HL-60 (cell line): Measurements from ENCODE around the gene KDM8.
A peak's percentile ranks its signal among the peaks of the same experiment; 100 is the strongest.

Source experiments
- DNase-seq, 2 experiments: peaks; one replicate each; pipeline ENCODE4 v3.0.0-alpha.2; 2010 to 2020; ENCODE audit warnings: low read depth in 1 of 2, low spot score in 1 of 2
- H3K27ac ChIP-seq: fragments of 250-450 bp; sonication (Bioruptor Pico); replicated peaks from 2 replicates; pipeline ENCODE4 v1.5.1; 2020; ENCODE audit warnings: mild to moderate bottlenecking, moderate library complexity
- H3K27me3 ChIP-seq: fragments of 250-450 bp; sonication (Bioruptor Pico); 2 replicates; pipeline ENCODE4 v1.5.1; 2021; ENCODE audit warnings: mild to moderate bottlenecking, moderate library complexity; ENCODE audit not compliant: insufficient read depth, poor library complexity, severe bottlenecking
- H3K4me3 ChIP-seq: replicated peaks from 2 replicates; pipeline ENCODE4 v1.5.1; 2011; ENCODE audit warnings: mild to moderate bottlenecking, control low read depth, low read length; ENCODE audit not compliant: insufficient read depth
- GABPA ChIP-seq: IDR thresholded peaks from 2 replicates; pipeline ENCODE4 v1.6.1; 2012; ENCODE audit warnings: low read depth
- POLR2AphosphoS5 ChIP-seq: IDR thresholded peaks from 2 replicates; pipeline ENCODE4 v1.6.1; 2012; ENCODE audit warnings: low read depth
- SPI1 ChIP-seq: IDR thresholded peaks from 2 replicates; pipeline ENCODE4 v1.6.1; 2012; ENCODE audit warnings: low read depth, mild to moderate bottlenecking, borderline replicate concordance
- TF ChIP-seq, protein P1 (sequence below): IDR thresholded peaks from 2 replicates; pipeline ENCODE4 v1.6.1; 2012; ENCODE audit warnings: low read depth; ENCODE audit not compliant: insufficient replicate concordance
- TF ChIP-seq, protein P2 (sequence below): IDR thresholded peaks from one replicate; pipeline ENCODE4 v1.5.1; 2011; ENCODE audit warnings: low read length, control low read depth, inconsistent platforms; ENCODE audit not compliant: insufficient read depth

Gene KDM8

DNA sequence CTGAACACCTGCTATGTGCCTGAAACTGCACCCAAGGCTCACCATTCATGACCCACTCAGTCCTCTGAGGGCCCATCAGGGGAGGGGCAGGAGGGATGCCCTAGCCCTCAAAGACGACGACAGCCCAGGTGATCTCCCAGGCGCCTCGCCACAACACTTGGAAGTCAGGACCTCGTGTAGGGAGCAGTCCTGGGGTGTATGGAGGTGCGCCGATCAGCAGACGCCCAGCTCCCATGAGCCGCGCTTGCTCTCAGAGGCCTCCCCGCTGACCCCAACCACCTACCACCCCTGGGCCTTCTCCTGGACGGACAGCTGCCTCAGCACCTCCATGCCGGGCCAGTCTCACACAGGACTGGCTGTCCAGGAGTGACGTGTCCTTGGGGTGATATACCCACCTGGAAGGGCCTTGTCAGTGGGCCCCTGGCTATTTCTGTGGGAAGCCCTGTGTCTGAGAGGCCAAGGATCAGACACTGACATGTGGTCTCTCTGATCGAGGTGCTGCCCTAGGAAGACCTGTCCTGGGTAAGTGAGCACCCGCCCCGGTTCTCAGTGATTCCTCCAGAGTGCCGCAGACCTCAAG is 26.7 kb downstream of the KDM8 start:
- Histone ChIP-seq H3K4me3 (no peak overlapping the region), H3K27me3 (no peaks in the 10 kb centered on the region), H3K27ac (no peak overlapping the region; the same call in 1 of the 2 replicates)
- TF ChIP-seq, protein P1, sequence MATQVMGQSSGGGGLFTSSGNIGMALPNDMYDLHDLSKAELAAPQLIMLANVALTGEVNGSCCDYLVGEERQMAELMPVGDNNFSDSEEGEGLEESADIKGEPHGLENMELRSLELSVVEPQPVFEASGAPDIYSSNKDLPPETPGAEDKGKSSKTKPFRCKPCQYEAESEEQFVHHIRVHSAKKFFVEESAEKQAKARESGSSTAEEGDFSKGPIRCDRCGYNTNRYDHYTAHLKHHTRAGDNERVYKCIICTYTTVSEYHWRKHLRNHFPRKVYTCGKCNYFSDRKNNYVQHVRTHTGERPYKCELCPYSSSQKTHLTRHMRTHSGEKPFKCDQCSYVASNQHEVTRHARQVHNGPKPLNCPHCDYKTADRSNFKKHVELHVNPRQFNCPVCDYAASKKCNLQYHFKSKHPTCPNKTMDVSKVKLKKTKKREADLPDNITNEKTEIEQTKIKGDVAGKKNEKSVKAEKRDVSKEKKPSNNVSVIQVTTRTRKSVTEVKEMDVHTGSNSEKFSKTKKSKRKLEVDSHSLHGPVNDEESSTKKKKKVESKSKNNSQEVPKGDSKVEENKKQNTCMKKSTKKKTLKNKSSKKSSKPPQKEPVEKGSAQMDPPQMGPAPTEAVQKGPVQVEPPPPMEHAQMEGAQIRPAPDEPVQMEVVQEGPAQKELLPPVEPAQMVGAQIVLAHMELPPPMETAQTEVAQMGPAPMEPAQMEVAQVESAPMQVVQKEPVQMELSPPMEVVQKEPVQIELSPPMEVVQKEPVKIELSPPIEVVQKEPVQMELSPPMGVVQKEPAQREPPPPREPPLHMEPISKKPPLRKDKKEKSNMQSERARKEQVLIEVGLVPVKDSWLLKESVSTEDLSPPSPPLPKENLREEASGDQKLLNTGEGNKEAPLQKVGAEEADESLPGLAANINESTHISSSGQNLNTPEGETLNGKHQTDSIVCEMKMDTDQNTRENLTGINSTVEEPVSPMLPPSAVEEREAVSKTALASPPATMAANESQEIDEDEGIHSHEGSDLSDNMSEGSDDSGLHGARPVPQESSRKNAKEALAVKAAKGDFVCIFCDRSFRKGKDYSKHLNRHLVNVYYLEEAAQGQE = no peak
- no peak for TF ChIP-seq POLR2AphosphoS5
- TF ChIP-seq SPI1 = no peak
- no peak for TF ChIP-seq GABPA
- TF ChIP-seq, protein P2, sequence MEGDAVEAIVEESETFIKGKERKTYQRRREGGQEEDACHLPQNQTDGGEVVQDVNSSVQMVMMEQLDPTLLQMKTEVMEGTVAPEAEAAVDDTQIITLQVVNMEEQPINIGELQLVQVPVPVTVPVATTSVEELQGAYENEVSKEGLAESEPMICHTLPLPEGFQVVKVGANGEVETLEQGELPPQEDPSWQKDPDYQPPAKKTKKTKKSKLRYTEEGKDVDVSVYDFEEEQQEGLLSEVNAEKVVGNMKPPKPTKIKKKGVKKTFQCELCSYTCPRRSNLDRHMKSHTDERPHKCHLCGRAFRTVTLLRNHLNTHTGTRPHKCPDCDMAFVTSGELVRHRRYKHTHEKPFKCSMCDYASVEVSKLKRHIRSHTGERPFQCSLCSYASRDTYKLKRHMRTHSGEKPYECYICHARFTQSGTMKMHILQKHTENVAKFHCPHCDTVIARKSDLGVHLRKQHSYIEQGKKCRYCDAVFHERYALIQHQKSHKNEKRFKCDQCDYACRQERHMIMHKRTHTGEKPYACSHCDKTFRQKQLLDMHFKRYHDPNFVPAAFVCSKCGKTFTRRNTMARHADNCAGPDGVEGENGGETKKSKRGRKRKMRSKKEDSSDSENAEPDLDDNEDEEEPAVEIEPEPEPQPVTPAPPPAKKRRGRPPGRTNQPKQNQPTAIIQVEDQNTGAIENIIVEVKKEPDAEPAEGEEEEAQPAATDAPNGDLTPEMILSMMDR = no peak
- DNase-seq = no peak

DNA sequence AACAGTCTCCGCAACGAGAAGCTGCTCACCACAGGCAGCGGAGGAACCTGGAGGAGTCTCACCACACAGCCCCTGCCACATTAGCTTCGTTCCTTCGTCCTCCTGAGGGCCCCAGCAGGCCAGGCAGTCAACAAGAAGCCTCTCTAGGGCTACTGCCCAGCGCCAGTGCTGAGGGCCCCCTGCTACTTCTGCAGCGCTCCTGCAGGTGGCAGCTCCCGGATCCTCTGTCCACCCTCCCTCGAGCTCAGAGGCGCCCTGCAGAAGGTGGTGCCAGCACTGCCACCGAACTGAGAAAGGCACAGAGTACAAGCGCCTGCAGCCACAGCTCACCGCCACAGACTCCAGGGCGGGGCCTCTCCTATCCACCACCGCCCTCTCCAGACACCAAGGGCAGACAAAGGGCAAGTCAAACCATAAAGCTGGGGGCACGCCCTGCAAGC is 27.3 kb downstream of the KDM8 start:
- Histone ChIP-seq H3K4me3 (no peak overlapping the region), H3K27me3 (no peaks in the 10 kb centered on the region), H3K27ac (peak overlapping the region; percentile 0; the same call in 1 of the 2 replicates)
- peak; percentile 95 for TF ChIP-seq POLR2AphosphoS5
- TF ChIP-seq, protein P2 = peak; percentile 40
- TF ChIP-seq, protein P1 = no peak
- no peak; the same call in 1 of the 2 replicates for TF ChIP-seq SPI1
- DNase-seq = peak; percentile 78 to 92

DNA sequence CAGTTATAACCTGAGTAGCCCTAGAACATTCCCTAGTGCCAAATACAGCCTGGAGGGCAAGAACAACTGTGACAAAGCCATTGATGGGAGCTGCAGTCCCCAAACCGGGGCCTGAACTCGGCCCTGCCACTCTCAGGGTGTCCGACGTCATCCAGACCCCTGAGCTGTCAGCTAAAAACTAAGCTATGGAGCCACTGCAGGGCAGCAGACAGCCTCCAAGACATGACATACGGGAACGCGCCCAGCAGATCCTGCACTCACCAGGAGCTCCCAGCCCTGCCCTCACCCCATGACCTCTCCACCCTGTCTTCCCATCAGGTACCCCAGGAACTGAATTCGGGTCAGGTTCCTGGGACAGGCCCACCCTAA is 28.4 kb downstream of the KDM8 start:
- no peak overlapping the region; the same call in 1 of the 2 replicates for H3K27ac ChIP-seq
- no peaks in the 10 kb centered on the region for H3K27me3 ChIP-seq
- TF ChIP-seq, protein P2 = no peak
- TF ChIP-seq SPI1 (no peak), GABPA (no peak), POLR2AphosphoS5 (no peak)
- TF ChIP-seq, protein P1 = no peak
- H3K4me3 ChIP-seq = no peak overlapping the region
- DNase-seq = no peak
